ENCODE results near the gene ITIH3. TPM values are rescaled to one million over a fixed set of nuclear protein-coding genes. Genes with fewer than 3 reads are reported as not detected.

The ITIH3 gene
- total RNA-seq, 1 donor from 2014 or later: not detected

- Mint-ChIP-seq H3K36me3 (ENCODE audit: unreplicated experiment) (no peaks in the 10 kb centered on the region), H3K27ac (ENCODE audit: unreplicated experiment) (no peak overlapping the region), H3K4me3 (ENCODE audit: unreplicated experiment) (no peak overlapping the region), H3K4me1 (ENCODE audit: low read depth, unreplicated experiment) (peaks cover 9% of the 10 kb centered on the region), H3K9me3 (ENCODE audit: unreplicated experiment) (peaks cover 6% of the 10 kb centered on the region), H3K27me3 (ENCODE audit: unreplicated experiment) (peaks cover under 1% of the 10 kb centered on the region)
- no peak for DNase-seq
- no peak for TF ChIP-seq CTCF (IDR thresholded peaks at IDR 0.05; ENCODE audit: partially characterized antibody, unreplicated experiment)
These were observed 27.8 kb downstream of the ITIH3 start for GRCh38 chr3:52822363-52822762.

DNA sequence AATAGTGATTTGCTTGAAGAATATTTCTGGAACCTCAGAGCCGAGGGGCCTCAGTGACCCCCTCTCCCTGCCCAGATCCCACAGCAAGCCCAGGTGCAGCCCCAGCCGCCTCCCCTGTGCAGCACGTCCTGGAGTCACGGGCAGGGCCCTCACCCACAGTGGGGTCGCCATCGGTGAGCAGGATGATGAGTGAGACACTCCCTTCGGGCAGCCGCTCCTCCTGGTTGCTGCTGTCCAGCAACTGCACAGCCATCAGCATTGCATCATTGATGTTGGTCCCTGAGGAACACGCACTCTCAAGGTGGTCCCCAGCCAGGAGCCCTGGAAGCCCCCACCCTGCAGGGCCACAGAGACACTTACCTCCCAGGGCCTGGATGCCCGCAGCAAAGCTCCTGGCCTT, 29.4 kb downstream of the ITIH3 start:
- no peak overlapping the region for H3K4me3 Mint-ChIP-seq (ENCODE audit: unreplicated experiment)
- peaks cover 9% of the 10 kb centered on the region for H3K4me1 Mint-ChIP-seq (ENCODE audit: low read depth, unreplicated experiment)
- H3K27ac Mint-ChIP-seq (ENCODE audit: unreplicated experiment): no peak overlapping the region
- H3K27me3 Mint-ChIP-seq (ENCODE audit: unreplicated experiment): peaks cover 2% of the 10 kb centered on the region
- TF ChIP-seq CTCF (IDR thresholded peaks at IDR 0.05; ENCODE audit: partially characterized antibody, unreplicated experiment): no peak
- no peak for DNase-seq
- no peaks in the 10 kb centered on the region for H3K36me3 Mint-ChIP-seq (ENCODE audit: unreplicated experiment)
- H3K9me3 Mint-ChIP-seq (ENCODE audit: unreplicated experiment): peaks cover 2% of the 10 kb centered on the region

DNA sequence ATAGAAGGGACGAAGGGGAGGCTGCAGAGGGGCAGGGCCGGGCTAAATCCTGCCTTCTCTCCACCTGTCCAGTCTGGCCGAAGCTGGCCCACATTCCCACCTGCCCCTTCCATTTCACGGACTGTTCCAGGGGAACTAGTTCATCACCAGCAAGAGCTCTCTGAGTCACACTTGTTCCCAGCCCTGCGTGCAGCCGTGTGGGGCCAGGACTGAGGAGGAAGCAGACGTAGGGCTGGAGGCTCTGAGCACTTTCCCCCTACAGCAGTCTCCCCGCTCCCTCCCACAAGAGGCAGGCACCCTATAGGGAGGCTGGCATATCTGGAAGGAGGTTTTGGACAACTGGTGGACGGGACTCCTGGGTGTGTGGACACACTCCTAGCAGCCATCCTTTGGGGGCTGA, 32.8 kb downstream of the ITIH3 start:
- Mint-ChIP-seq H3K9me3 (ENCODE audit: unreplicated experiment) (peaks cover 2% of the 10 kb centered on the region), H3K27ac (ENCODE audit: unreplicated experiment) (peak overlapping the region; percentile 33), H3K27me3 (ENCODE audit: unreplicated experiment) (peaks cover 4% of the 10 kb centered on the region), H3K4me1 (ENCODE audit: low read depth, unreplicated experiment) (peaks cover 13% of the 10 kb centered on the region), H3K4me3 (ENCODE audit: unreplicated experiment) (no peak overlapping the region), H3K36me3 (ENCODE audit: unreplicated experiment) (no peaks in the 10 kb centered on the region)
- no peak for TF ChIP-seq CTCF (IDR thresholded peaks at IDR 0.05; ENCODE audit: partially characterized antibody, unreplicated experiment)
- no peak for DNase-seq

GRCh38 chr3:52827866-52828376, 33.3 kb downstream of the ITIH3 start:
- H3K36me3 Mint-ChIP-seq (ENCODE audit: unreplicated experiment): no peaks in the 10 kb centered on the region
- peaks cover 13% of the 10 kb centered on the region for H3K4me1 Mint-ChIP-seq (ENCODE audit: low read depth, unreplicated experiment)
- no peak for TF ChIP-seq CTCF (IDR thresholded peaks at IDR 0.05; ENCODE audit: partially characterized antibody, unreplicated experiment)
- DNase-seq: no peak
- no peak overlapping the region for H3K27ac Mint-ChIP-seq (ENCODE audit: unreplicated experiment)
- H3K9me3 Mint-ChIP-seq (ENCODE audit: unreplicated experiment): peaks cover 2% of the 10 kb centered on the region
- no peak overlapping the region for H3K4me3 Mint-ChIP-seq (ENCODE audit: unreplicated experiment)
- H3K27me3 Mint-ChIP-seq (ENCODE audit: unreplicated experiment): peaks cover 4% of the 10 kb centered on the region

DNA sequence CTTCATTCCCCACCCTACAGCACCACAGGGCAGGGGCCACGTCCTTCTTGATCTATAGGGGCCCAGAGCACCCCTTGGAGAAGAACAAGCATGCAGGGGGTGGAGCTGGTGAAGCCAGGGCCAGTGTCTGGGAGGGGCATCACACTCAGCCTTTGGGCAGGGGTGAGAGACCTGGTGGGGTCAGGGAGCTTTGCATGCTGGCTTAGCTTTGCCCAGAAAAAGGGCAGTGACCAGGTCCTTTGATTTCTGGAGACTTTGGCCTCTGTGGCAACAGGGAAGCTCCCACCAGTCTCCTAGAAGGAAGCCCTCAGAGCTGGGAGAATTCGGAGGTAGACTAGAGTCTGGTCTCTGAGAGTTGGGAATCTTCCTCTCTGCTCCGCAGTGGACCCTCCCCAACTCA, 34.9 kb downstream of the ITIH3 start:
- no peak overlapping the region for H3K27ac Mint-ChIP-seq (ENCODE audit: unreplicated experiment)
- H3K9me3 Mint-ChIP-seq (ENCODE audit: unreplicated experiment): peaks cover 5% of the 10 kb centered on the region
- no peak for TF ChIP-seq CTCF (IDR thresholded peaks at IDR 0.05; ENCODE audit: partially characterized antibody, unreplicated experiment)
- H3K36me3 Mint-ChIP-seq (ENCODE audit: unreplicated experiment): no peaks in the 10 kb centered on the region
- peaks cover 4% of the 10 kb centered on the region for H3K27me3 Mint-ChIP-seq (ENCODE audit: unreplicated experiment)
- DNase-seq: no peak
- no peak overlapping the region for H3K4me3 Mint-ChIP-seq (ENCODE audit: unreplicated experiment)
- H3K4me1 Mint-ChIP-seq (ENCODE audit: low read depth, unreplicated experiment): peaks cover 16% of the 10 kb centered on the region

Data from glutamatergic neuron (in vitro differentiated cells).